NCI-H226 (cell line): ENCODE results near the gene TRAPPC4.
"Not testable (repeated sequence)": the region's sequence is repeated elsewhere in the genome, so short reads cannot be mapped to it uniquely, and the experiment has no call there.

Experiments
- DNase-seq: peaks from one replicate; pipeline ENCODE4 v3.0.0-alpha.2; 2015

Gene TRAPPC4

DNA sequence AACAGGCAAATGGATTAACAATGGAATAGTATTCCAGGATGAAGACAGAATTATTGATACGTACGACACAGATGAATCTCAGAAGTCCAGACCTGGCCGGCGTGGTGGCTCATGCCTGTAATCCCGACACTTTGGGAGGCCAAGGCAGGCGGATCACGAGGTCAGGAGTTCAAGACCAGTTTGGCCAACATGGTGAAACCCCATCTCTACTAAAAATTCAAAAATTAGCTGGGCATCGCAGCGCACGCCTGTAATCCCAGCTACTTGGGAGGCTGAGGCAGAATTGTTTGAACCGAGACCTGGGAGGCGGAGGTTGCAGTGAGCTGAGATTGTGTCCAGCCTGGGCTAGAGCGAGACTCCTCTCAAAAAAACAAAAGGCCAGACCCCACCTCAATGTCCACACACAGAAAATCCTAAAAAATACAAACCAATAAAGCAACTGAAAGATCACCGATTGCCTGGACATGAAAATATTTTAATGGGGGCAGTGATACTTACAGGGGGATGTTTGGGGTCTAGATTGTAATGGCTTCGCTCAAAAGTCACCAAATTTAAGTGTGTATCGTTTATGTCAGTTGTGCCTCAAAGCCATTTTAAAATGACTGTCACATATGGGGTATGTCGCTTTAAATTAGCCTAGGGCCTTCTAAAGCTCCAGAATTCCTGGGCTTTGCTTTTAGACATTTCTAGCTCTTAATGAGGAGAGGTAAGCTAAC, 4.2 kb upstream of the TRAPPC4 start:
- DNase-seq, result no peak

DNA sequence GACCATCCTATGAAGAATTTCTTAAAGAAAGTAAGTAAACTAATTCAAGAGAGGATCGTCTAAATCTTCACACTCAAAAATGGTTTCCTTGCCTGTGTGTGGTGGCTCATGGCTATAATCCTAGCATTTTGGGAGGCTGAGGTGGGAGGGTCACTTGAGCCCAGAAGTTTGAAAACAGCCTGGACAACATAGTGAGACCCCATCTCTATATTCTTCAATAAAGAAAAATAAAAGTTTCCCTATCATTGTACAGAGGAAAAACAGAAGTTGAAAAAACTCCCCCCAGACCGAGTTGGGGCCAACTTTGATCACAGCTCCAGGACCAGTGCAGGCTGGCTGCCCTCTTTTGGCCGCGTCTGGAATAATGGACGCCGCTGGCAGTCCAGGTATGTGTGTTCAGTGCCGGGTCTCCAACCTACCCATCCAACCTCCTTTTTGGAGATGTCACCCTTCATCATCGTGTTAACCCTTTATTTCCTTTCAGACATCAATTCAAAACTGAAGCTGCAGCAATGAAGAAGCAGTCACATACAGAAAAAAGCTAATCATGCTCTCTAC, 3.4 kb upstream of the TRAPPC4 start:
- no peak for DNase-seq

DNA sequence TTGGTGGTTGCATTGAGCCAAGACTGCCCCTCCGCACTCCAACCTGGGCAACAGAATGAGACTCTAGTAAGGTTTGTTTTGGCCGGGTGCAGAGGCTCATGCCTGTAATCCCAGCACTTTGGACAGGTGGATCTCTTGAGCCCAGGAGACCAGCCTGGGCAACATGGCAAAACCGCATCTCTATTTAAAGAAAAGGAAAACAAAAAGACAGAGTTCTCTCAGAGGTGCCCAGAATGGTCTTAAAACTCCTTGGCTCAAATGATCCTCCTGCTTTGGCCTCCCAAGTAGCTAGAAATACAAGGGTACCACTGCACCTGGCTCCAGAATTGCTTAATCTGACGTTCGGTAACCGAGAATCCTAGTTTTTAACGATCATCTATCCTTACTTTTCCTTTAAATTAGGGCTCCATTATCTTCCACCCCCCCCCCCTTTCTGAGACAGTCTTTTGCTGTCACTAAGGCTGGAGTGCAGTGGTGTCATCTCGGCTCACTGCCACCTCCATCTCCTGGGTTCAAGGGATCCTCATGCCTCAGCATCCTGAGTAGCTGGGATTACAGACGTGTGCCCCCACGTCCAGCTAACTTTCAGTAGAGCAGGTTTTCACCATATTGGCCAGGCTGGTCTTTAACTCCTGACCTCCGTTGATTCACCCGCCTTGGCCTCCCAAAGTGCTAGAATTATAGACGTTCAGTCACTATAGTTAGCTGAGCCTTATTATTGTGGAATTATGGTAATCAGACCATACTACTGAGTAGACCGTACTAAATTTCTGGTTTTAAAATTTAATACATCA, 2.2 kb upstream of the TRAPPC4 start:
- no peak for DNase-seq

DNA sequence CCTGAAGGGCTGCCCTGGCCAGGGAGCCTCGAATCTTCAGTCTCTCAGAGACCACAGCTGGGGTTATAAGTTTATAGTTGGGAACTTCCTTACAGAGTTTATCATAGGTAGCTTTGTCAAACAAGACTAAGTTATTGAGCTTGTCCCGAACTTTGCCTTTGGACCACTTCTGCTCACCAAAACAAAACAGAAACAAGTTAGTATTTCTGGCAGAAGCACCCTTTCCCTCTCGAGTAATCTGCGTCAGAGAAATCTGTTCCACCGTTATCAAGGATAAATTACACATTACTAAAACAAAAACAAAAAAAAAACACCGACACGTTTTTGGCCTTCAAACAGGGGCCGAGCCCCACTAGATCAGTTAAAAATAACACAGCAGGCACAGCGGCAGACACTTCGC, 1.2 kb upstream of the TRAPPC4 start:
- not testable (repeated sequence) for DNase-seq

DNA sequence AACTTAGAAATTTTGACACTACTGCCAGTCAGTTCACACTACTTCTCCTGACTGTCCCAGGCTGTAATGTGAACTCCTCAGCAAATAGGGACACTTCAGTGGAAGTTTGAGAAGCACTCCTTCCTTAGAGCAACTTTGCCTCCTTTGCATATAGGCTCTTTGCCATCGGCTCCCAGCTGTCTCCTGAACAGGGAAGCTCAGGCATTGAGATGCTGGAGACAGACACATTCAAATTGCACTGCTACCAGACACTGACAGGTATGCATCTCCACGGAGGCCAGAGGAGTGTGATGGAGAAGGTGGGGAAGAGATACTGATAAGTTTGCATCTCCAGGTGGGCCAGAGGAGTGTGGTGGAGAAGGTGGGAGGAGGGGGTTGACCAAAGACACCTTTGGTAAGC, 1.4 kb downstream of the TRAPPC4 start:
- DNase-seq, result no peak

DNA sequence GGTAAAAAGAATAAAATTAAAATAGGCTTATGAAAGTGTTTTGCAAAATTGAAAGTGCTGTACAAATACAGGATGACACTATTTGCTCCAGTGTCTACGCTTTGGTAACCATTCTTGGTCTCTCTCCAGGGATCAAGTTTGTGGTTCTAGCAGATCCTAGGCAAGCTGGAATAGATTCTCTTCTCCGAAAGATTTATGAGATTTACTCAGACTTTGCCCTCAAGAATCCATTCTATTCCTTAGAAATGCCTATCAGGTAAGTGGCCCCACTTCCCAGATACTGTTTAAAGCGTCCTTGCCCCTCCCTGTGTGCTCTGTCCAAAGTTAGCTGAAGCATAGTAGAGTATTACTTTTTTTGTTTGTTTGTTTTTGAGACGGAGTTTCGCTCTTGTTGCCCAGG, 3.1 kb downstream of the TRAPPC4 start:
- DNase-seq, result no peak

DNA sequence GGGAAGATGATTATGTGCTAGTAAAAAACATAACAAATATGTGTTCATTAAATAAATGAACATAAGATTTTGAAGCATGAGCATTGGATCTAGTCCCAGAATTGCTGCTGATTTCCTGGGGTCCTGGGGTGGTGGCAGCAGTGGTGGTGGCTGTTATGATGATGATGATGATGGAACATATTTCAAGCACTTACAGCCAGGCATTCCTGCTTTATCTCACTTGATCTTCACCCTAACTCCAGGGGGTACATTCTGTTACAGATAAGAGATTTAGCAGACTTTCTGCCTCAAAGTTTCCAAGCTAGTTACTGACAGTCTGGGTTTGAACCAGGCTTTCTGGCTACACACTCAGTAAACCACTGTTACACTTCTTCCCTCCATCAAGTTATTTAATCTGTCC, 5.2 kb downstream of the TRAPPC4 start:
- DNase-seq, result no peak

DNA sequence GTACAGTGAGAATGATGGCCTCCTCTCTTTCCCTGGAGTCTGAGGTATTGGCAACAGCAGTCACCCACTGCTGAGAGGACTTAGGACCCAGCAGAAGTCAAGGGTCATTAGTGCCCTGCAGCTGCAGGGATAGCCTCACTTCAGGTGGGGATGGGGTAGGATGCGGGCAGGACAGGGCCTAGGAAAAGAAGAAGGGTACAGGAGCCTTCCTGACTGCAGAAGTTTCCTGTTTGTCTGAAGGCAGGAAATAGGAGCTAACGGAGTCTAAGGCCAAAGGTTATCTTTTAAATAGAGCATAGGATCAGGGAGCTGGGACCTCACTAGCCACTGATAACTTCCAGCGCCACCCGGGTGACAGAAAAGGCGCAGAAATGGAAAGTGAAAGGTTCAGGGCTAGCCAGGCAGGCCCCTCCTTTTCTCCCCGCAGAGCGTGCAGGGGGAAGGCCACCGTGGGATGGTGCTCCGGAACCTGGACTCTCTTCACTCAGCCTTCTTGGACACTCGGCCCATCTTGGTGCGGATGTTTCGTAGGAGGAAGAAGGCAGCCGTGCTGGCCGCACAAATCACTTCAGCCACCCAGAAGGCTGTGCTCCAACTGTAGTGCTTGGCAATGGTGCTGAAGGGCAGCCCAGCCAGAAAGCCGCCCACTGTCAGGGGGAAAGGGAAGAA, 6.0 kb downstream of the TRAPPC4 start:
- no peak for DNase-seq

DNA sequence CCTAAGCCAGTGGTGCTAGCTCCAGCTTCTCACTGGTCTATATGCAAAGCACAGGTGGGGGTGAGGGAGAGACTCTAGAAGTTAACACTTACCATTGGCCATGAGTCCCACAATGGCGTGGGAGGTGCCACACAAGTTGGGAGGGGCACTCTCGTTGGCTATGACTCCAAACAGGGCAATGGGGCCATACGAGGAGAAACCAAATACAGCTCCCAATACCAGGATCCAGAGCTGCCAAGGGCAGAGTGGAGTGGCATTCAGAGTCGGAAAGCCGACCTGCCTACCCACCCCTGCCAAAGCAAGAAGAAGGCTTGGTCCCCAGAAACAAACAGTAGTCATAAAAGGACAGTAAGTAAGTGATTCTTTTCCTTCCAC, 6.5 kb downstream of the TRAPPC4 start:
- DNase-seq, result no peak

DNA sequence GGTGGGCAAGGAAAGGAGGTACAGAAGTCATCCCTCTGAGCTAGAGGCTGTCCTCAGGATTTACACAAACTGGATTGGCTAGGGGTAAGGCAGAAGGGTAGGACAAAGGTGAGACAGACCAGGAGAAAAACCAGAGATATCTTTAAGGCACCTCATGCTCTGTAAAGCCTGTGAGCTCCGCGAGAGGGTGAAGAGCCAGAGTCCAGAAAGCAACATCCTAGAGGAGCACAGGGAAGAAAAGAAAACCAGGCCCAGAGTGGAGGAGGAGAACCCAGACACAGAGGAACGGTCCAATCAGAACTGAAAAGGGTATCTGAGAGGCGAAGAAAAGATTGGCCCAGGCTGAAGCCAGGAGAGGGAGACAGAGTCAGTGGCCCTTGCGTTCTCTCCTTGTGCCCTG, 7.0 kb downstream of the TRAPPC4 start:
- DNase-seq, result no peak

DNA sequence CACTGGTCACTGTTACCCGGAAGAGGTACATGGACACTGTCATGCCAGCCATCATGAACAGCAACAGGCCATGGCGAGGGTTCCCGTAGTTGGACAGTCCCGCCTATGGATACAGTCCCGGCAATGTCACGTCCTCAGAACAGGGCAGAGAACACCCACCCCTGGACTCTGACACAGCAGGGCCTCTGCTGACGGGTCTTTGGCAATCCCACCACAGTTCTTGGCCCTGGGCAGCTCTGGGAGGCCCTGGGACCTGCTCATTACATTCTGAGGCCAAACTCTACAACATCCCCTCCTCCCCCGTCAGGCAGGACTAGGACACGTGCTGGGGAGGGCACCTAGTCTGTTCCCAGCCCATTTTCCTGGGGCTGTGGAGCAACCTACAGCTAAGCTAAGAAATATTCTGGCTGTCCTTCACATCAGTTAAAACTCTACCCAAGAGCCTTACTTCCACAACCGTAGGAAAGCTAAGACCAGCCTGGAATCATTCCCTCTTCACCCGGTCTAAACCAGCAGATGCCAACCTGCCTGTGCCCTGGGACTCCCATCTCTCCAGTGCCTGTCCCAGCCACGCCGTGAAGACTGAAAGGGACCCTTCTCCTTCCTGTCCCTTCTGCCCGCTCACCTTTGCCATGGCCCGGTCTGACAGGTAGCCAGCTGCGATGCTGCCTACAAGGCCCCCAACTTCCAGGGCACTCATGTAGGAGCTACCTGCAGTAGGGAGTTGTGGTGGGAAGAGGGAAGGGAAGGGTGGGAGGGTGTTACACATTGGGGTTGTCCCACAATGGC, 7.6 kb downstream of the TRAPPC4 start:
- DNase-seq, result no peak

DNA sequence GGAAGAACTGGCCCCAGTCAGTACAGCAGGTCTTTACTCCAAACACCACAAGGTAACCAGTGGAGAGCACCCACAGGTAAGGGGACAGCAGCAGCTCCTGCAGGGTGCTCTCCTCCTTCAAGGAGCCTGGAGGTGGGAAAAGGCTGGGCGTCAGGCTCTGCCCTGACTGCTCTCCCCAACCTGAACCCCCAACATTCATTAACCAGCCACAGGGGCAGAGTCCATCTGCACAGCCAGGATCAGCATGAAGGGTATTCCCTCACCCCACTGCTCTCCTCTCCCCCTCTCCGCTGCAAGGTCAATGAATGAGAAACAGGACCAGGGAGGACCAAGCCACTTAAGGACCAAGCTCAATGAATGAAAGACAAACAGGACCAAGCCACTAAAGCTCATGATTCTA, 8.4 kb downstream of the TRAPPC4 start:
- no peak for DNase-seq

DNA sequence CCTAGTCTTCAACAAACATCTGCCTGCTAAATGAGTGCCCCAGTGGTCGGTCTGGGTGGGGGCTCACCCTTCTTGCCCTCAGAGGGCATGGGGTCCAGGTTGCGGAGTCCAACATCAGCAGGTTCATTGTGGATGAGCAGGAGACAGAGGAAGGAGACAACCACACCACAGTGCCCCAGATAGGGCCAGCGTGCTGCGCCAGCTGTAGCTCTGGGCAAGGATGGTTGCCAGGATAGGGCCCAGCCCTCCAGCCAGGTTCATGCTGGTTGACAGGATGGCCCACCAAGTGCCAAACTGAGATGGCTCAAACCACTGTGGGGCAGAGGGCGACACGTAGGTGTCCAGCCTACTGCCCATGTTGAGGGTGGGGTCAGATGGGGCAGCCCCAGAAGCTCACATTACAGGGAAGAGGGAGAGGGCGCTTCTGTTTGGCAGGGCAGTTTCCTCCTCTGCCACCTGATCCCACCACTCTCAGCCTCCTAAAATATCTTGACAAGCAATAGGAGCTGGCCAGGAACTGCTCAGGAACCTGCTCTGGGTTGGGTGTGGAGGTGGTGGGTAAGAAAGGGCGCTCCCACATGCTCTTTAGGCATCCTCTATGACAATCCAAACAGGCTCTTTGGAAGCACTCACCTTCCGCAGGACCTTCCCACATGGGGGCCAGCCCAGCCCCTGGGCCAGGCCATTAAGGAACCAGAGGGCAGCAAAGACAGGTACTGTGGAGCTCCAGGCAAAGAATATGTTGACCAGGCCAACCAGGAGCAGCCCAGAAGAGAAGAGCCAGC, 9.2 kb downstream of the TRAPPC4 start:
- no peak for DNase-seq

DNA sequence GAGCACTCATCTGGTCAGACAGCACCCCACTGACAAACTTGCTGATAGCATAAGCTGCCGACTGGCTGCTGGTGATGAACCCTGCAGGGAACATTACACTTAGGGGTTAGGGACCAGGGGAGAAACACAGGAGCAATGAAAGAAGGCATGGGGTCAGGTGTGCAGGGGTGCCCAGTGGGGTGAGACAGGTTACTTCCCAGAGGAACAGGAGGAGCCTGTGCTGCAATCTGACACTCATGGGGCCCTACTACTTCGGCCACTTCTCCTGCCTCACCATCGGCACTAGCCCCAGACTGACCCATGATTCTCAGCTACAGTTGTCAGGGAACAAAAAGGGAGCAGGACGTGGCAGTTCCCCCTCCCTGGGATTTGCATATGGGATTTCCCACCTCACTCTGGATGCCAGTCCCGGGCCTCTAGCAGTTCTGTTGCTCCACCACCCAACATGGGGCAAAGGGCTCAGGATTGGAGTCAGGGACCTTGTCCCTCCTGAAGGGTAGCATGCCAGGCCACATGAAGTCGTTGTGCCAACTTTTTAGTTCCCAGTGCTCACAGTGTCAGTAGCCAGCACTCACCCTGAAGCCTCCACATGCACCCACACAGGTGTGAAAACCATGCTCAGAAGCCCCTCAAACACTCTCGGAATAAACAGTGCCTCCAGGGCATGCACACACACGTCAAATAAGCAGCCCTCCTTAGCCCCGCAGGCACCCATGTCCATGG, 9.9 kb downstream of the TRAPPC4 start:
- DNase-seq, result no peak

DNA sequence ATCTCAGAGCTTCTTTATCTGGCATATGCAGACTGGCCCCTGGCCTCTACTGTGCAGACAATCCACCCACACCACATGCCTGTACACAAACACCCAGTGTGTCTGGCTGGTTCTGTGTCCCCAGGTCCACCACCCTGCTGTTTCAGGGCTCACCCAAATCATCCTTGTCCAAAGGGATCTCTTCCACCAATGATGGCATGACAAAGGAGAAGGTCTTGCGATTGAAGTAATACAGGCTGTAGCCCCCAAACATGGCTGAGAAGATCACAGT, 10.4 kb downstream of the TRAPPC4 start:
- DNase-seq, result no peak

DNA sequence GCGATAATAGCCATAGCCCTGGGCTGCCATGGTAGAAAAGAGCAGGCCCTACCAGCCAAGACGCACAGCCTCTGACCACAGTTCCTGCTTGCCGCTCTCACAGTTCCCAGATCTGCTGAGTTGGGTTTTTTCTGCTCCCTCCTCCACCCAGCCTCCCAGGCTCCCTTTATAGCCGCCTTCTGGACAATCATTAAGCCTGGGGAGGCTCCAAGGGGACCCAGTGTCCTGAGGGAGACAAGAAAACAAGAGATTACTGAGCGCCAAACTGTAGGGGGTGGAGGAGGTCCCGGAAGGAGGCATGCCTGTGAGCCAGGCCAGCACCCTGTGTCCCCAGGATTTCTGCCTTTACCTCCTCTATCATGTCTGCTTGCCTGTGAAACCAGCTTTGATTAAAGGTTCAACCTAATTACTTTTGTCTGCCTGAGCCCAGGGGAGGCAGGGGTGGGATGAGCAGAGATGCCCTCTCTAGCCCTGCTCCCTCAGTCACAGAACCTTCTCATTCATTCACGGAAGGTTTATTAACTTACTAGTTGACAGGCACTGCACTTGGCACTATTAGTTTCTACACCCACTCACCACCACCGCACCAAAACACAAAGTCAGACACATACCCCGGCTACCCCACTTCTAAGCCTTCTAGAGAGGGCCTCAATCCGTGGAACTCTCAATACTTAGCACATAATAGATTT, 10.9 kb downstream of the TRAPPC4 start:
- no peak for DNase-seq

DNA sequence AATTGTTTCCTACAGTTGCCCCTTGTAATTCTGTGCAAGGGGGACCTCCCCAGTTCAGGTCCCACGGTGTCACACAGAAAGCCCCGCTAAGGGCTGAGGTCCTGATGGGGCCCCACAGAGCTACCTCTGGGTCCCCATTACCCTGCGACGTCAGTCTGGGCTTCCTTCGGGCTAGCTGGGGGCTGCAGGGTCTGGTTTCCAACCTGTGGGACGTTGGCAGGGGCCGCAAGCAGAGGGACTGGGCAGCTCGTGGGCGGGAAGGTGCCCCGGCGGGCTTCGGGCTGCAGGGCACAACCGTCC, 11.4 kb downstream of the TRAPPC4 start:
- DNase-seq, result no peak

DNA sequence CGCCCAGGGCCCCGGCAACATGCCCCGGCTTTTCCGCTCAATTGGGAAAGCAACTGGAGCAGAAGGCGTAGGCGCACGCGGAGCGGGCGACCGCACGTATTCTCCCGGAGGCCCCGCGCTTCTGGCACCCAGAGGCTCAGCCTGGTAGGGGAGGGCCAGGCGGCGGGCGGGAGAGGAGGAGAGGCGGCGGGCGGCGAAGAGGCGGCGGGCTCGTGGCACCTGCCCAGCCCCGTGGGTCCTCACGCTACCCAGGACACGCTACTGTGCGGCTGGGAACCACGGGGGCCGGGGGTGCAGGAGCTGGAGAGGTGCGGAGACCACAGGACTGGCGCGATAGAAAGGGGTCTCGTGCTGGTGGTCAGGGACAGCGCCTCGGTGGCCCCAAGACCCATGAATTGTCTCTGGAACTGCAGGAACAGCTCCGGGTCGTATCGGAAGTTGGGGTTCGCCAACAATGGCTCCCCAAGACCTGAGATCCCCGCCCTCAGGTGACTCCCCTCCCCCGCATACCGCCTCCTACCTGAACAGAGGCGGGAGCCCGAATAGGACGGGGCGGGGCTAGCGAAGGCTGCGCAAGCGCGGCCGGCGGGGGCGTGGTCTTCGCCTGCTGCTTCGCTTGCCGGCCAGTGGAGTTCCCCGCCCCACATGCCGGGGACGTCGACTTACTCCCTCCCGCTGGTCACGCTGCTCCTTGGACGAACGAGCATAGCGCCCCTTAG, 11.9 kb downstream of the TRAPPC4 start, which contains the start of gene SLC37A4:
TSS of gene SLC37A4 (minus strand) at position 549 of the 719 bp plus-strand sequence.
- DNase-seq, result peak; percentile 96

DNA sequence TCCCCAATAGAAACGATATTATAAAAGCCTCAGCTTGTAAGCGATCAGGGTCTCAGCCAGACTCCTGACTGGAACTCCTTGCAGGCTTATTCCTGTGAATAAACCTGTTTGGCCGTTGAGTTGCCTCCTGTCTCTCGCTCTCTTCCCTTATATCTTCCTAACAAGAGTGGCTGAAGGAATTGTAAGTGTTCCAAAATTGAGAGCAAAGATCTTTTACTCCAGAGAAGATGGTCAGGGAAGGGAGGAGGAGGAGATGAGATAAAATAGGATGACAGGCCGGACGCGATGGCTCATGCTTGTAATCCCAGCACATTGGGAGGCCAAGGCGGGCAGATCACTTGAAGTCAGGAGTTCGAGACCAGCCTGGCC, 13.3 kb downstream of the TRAPPC4 start:
- DNase-seq, result no peak

DNA sequence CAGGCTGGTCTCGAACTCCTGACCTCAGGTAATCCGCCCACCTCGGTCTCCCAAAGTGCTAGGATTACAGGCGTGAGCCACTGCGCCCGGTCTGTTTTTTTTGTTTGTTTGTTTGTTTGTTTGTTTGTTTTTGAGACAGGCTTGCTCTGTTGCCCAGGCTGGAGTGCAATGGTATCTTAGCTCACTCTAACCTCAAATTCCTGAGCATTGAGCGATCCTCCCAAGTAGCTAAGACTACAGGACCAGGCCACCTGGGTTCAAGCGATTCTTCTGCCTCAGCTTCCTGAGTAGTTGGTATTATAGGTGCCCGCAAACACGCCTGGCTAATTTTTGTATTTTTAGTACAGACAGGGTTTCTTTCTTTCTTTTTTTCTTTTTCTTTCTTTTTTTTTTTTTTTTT, 14.9 kb downstream of the TRAPPC4 start:
- peak; percentile 44 for DNase-seq

DNA sequence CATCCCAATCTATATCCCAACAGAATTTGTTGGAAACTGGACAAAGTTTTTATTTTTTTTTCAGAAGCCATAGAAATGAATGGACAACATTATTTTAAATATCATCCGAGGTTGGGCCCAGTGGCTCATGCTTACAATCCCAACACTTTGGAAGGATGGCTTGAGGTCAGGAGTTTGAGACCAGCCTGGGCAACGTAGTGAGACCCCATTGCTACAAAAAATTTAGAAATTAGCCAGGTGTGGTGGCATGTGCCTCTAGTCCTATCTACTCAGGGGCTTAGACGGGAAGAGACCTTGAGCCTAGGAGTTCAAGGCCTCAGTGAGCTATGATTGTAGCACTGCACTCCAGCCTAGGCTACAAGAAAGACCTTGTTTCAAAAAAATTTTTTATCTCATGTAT, 16.2 kb downstream of the TRAPPC4 start:
- DNase-seq, result no peak
